ENCODE results near the gene RAB27B. TPM values are rescaled to one million over a fixed set of nuclear protein-coding genes. Genes with fewer than 3 reads are reported as not detected.

The RAB27B gene
- total RNA-seq, 4 donors from 2014 or later, result 0.19 to 0.98 (median 0.61) TPM

- TF ChIP-seq CTCF (IDR thresholded peaks at IDR 0.05; ENCODE audit: low read depth), result no peak
Measured at GRCh38 chr18:54802686-54803395, 25.4 kb upstream of the RAB27B start.

GRCh38 chr18:54805571-54806334, 22.5 kb upstream of the RAB27B start:
- TF ChIP-seq CTCF (IDR thresholded peaks at IDR 0.05; ENCODE audit: low read depth), result no peak

- no peak for TF ChIP-seq CTCF (IDR thresholded peaks at IDR 0.05; ENCODE audit: low read depth)
Measured at GRCh38 chr18:54806526-54806925, 21.8 kb upstream of the RAB27B start.

GRCh38 chr18:54807303-54807702, 21.0 kb upstream of the RAB27B start:
- no peak for TF ChIP-seq CTCF (IDR thresholded peaks at IDR 0.05; ENCODE audit: low read depth)

GRCh38 chr18:54812885-54813284, 15.4 kb upstream of the RAB27B start:
- no peak for TF ChIP-seq CTCF (IDR thresholded peaks at IDR 0.05; ENCODE audit: low read depth)

- no peak for TF ChIP-seq CTCF (IDR thresholded peaks at IDR 0.05; ENCODE audit: low read depth)
Measured at GRCh38 chr18:54813305-54813704, 15.0 kb upstream of the RAB27B start.

- TF ChIP-seq CTCF (IDR thresholded peaks at IDR 0.05; ENCODE audit: low read depth), result no peak
Measured at GRCh38 chr18:54813977-54814565, 14.2 kb upstream of the RAB27B start.

All from subcutaneous adipose tissue (tissue), 4 donors.